PC-9 (cell line): ENCODE data around the gene DUS1L. TPM values are rescaled to one million over a fixed set of nuclear protein-coding genes. Genes with fewer than 3 reads are reported as not detected.

ENCODE experiments used
- BruUV-seq: library from RNA; stranded (reverse); fragments of 400-500 nt; replicated peaks from 2 replicates; lab custom pipeline; 2021; lab: Mats Ljungman, UMichigan
- CTCF ChIA-PET: fragments of 300-600 bp; sonication (Branson Sonifier 250); formaldehyde crosslinking; loops from one replicate; lab custom pipeline; 2022; ENCODE audit warnings: antibody characterized with exemption; lab: Charles Lee
- POLR2A ChIA-PET: fragments of 300-600 bp; sonication (Branson Sonifier 250); formaldehyde crosslinking; loops from one replicate; lab custom pipeline; 2022; ENCODE audit warnings: antibody characterized with exemption; ENCODE audit not compliant: unreplicated experiment; lab: Charles Lee
- DNase-seq, 2 experiments: peaks; one replicate each; pipeline versions ENCODE4 v3.0.0 to v3.0.0-alpha.2; 2015 to 2022; ENCODE audit warnings: mixed read lengths in 1 of 2
- H2AFZ ChIP-seq: fragments of 200-600 bp; sonication (generic); 2 replicates; pipeline ENCODE4 v1.8.1; 2017; ENCODE audit warnings: antibody characterized with exemption
- H3F3A ChIP-seq: fragments of 200-600 bp; sonication (generic); 2 replicates; pipeline ENCODE4 v1.8.1; 2017; ENCODE audit warnings: antibody characterized with exemption, mild to moderate bottlenecking, low read depth; ENCODE audit not compliant: insufficient read depth
- H3K27ac ChIP-seq: fragments of 200-600 bp; sonication (generic); 2 replicates; pipeline ENCODE4 v1.6.1; 2016; ENCODE audit warnings: mixed run types
- H3K27me3 ChIP-seq: fragments of 200-600 bp; sonication (generic); 2 replicates; pipeline ENCODE4 v1.6.1; 2016; ENCODE audit warnings: low read depth, mixed run types; ENCODE audit not compliant: insufficient read depth
- H3K36me3 ChIP-seq: fragments of 200-600 bp; sonication (generic); 2 replicates; pipeline ENCODE4 v1.6.1; 2016; ENCODE audit warnings: low read depth, mixed run types
- H3K4me1 ChIP-seq: fragments of 200-600 bp; sonication (generic); replicated peaks from 2 replicates; pipeline ENCODE4 v1.6.1; 2016; ENCODE audit warnings: mixed run types; ENCODE audit not compliant: insufficient read depth
- H3K4me2 ChIP-seq: fragments of 200-600 bp; sonication (generic); 2 replicates; pipeline ENCODE4 v1.6.1; 2017; ENCODE audit warnings: mixed run types
- H3K4me3 ChIP-seq: fragments of 200-600 bp; sonication (generic); 2 replicates; pipeline ENCODE4 v1.6.1; 2016; ENCODE audit warnings: mixed run types
- H3K79me2 ChIP-seq: fragments of 200-600 bp; sonication (generic); 2 replicates; pipeline ENCODE4 v1.6.1; 2017; ENCODE audit warnings: low read depth, mixed run types
- H3K9me2 ChIP-seq: fragments of 200-600 bp; sonication (generic); 2 replicates; pipeline ENCODE4 v1.8.1; 2017; ENCODE audit warnings: mild to moderate bottlenecking; ENCODE audit not compliant: insufficient read depth
- H3K9me3 ChIP-seq: fragments of 200-600 bp; sonication (generic); 2 replicates; pipeline ENCODE4 v1.8.1; 2016; ENCODE audit warnings: low read depth; ENCODE audit not compliant: insufficient read depth
- H4K20me1 ChIP-seq: fragments of 200-600 bp; sonication (generic); 2 replicates; pipeline ENCODE4 v1.8.1; 2017; ENCODE audit not compliant: insufficient read depth
- CTCF ChIP-seq: fragments of 200-600 bp; sonication (generic); conservative IDR thresholded peaks from 2 replicates; pipeline ENCODE4 v1.6.1; 2017; ENCODE audit warnings: mixed run types, antibody characterized with exemption, mild to moderate bottlenecking, moderate library complexity
- EZH2 ChIP-seq: fragments of 200-600 bp; sonication (generic); IDR thresholded peaks from 2 replicates; pipeline ENCODE4 v1.8.0; 2017; ENCODE audit warnings: antibody characterized with exemption, low read depth
- intact Hi-C: fragments of 100-400 bp; cut with micrococcal nuclease; formaldehyde crosslinking; loops from one replicate; pipeline ENCODE4 v1.10.0; 2022; ENCODE audit not compliant: unreplicated experiment
- total RNA-seq: library from RNA; stranded (reverse); gene quantifications from 2 replicates; pipeline ENCODE4 v1.2.3, GENCODE V29; 2021

The DUS1L gene
- total RNA-seq, 1 experiment from 2014 or later, result 138 TPM

- Histone ChIP-seq H3K79me2 (no peaks in the 10 kb centered on the region), H3K9me3 (no peaks in the 10 kb centered on the region), H3F3A (peaks cover 4% of the 10 kb centered on the region; the same call in 1 of the 2 replicates), H3K9me2 (no peaks in the 10 kb centered on the region), H3K4me2 (no peak overlapping the region), H3K27me3 (no peaks in the 10 kb centered on the region), H3K4me1 (0 out of 2 replicates have a peak, but pooled peaks cover 6% of the 10 kb centered on the region), H3K27ac (no peak overlapping the region), H3K4me3 (no peak overlapping the region), H4K20me1 (no peaks in the 10 kb centered on the region), H3K36me3 (no peaks in the 10 kb centered on the region), H2AFZ (no peak overlapping the region)
- TF ChIP-seq CTCF (no peak), EZH2 (no peak)
- CTCF ChIA-PET, result interaction anchor here (0.7 kb wide), 1 partner anchor 15 kb away, joined by 3 read pairs; no protein-coding TSS in a partner anchor
- intact Hi-C loops, result loop anchor here (5.0 to 10.0 kb wide), 2 partner anchors 62 to 209 kb away; partner anchors contain the start of gene FASN
- no TSS peak for BruUV-seq
- POLR2A ChIA-PET, result no interaction called here
- DNase-seq, result no peak
Measured at GRCh38 chr17:82035488-82035887, 30.1 kb downstream of the DUS1L start.

- TF ChIP-seq EZH2, result no peak
- no peak for TF ChIP-seq CTCF
- POLR2A ChIA-PET, result no interaction called here
- no peak overlapping the region for H3K4me3 ChIP-seq
- H3K9me2 ChIP-seq, result no peaks in the 10 kb centered on the region
- H3F3A ChIP-seq, result peaks cover 4% of the 10 kb centered on the region; the same call in 1 of the 2 replicates
- DNase-seq, result no peak
- 0 out of 2 replicates have a peak, but pooled peaks cover 6% of the 10 kb centered on the region for H3K4me1 ChIP-seq
- no TSS peak for BruUV-seq
- H3K27ac ChIP-seq, result no peak overlapping the region
- no peak overlapping the region for H3K4me2 ChIP-seq
- no peaks in the 10 kb centered on the region for H3K9me3 ChIP-seq
- intact Hi-C loops, result loop anchor here (5.0 to 10.0 kb wide), 2 partner anchors 63 to 210 kb away; partner anchors contain the start of gene FASN
- CTCF ChIA-PET, result no interaction called here
- H3K27me3 ChIP-seq, result no peaks in the 10 kb centered on the region
- H3K79me2 ChIP-seq, result no peaks in the 10 kb centered on the region
- H4K20me1 ChIP-seq, result no peaks in the 10 kb centered on the region
- H2AFZ ChIP-seq, result no peak overlapping the region
- H3K36me3 ChIP-seq, result no peaks in the 10 kb centered on the region
Measured at GRCh38 chr17:82034371-82035011, 31.1 kb downstream of the DUS1L start.

GRCh38 chr17:82033359-82034085 lies 32.1 kb downstream of the DUS1L start:
- H2AFZ ChIP-seq, result no peak overlapping the region
- H3K27me3 ChIP-seq, result no peaks in the 10 kb centered on the region
- BruUV-seq, result no TSS peak
- no peaks in the 10 kb centered on the region for H3K9me2 ChIP-seq
- TF ChIP-seq EZH2 (no peak), CTCF (no peak)
- peaks cover 4% of the 10 kb centered on the region; the same call in 1 of the 2 replicates for H3F3A ChIP-seq
- H4K20me1 ChIP-seq, result no peaks in the 10 kb centered on the region
- H3K4me2 ChIP-seq, result no peak overlapping the region
- no peak overlapping the region for H3K4me3 ChIP-seq
- no peaks in the 10 kb centered on the region for H3K36me3 ChIP-seq
- no peak overlapping the region for H3K27ac ChIP-seq
- H3K9me3 ChIP-seq, result no peaks in the 10 kb centered on the region
- intact Hi-C loops, result loop anchor here (10.0 kb wide), 1 partner anchor 211 kb away; no protein-coding TSS in a partner anchor
- POLR2A ChIA-PET, result no interaction called here
- H3K79me2 ChIP-seq, result no peaks in the 10 kb centered on the region
- H3K4me1 ChIP-seq, result 0 out of 2 replicates have a peak, but pooled peaks cover 6% of the 10 kb centered on the region
- DNase-seq, result no peak
- CTCF ChIA-PET, result no interaction called here
